ENCODE measurements around the gene SCAPER. TPM values are rescaled to one million over a fixed set of nuclear protein-coding genes. Genes with fewer than 3 reads are reported as not detected.
A peak's percentile ranks its signal among the peaks of the same experiment; 100 is the strongest.

Gene SCAPER
- total and polyA plus RNA-seq, 8 donors: 3.0 to 23.8 (median 14.2) TPM

DNA sequence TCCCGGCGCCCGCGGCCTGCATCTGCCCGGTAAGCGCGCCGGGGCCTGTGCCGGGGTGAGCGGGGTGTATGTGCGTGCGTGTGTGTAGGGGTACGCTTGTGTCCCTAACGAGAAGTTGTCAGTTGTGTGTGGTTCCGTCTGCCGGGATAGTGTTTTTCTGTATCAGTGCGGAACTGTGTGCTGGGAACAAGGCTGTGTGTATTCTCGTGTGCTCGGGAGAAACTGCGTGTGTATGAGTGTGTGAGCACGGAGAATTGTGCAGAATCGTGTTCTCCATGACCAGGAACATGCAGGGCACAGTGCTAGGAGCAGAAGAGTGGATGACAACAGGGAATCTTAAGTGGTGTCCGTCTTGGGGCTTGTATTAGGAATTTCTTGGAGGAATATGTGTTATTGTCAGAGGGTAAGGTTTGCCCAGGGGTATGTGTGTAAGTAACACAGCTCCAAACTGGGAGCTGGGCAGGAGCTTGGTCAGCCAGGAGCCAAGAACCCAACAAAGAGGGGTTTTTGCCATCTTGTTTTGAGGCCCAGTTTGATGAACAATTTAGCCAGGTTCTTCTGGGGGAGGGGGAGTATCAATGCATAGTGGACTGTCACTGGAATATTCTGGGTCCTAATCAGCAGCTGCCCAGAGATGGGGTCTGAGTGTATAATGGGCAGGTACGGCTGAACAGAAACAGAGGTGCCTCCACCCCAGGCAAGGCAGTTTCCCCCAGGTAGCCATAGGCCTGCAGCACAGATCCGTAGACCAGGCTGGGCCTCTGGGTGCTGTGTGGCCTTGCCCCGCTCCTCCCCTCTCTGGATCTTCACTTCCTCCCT, 566.4 kb downstream of the SCAPER start:
- Histone ChIP-seq H3K4me3 (no peak overlapping the region), H3K4me1 (peaks cover 0 to 36% (median 0%) of the 10 kb centered on the region in 3 donors), H3K27ac (no peak overlapping the region), H3K27me3 (peaks cover 9 to 74% (median 23%) of the 10 kb centered on the region in 4 donors), H3K36me3 (no peaks in the 10 kb centered on the region), H3K9me3 (no peaks in the 10 kb centered on the region)
- FAIRE-seq: no peak
- no peak for ATAC-seq
- no peak for TF ChIP-seq CTCF (IDR thresholded peaks at IDR 0.05)
- WGBS, 2 donors: 40 to 41% methylated on average over 26 of the region's 26 CpGs
- no peak for DNase-seq
- intact Hi-C loops (cut with DNase I): no loop called here

- peak overlapping the region in 1 of 4 donors; percentile 17 for H3K4me3 ChIP-seq
These were observed 567.2 kb downstream of the SCAPER start for GRCh38 chr15:76337696-76338485.

GRCh38 chr15:76337059-76337695, 568.0 kb downstream of the SCAPER start:
- Histone ChIP-seq H3K27me3 (peaks cover 0 to 59% (median 16%) of the 10 kb centered on the region in 4 donors), H3K9me3 (no peaks in the 10 kb centered on the region), H3K4me1 (peaks cover 0 to 30% (median 0%) of the 10 kb centered on the region in 3 donors), H3K36me3 (no peaks in the 10 kb centered on the region), H3K4me3 (peak overlapping the region in 1 of 4 donors; percentile 17), H3K27ac (no peak overlapping the region)
- no peak for ATAC-seq
- intact Hi-C loops (cut with DNase I): no loop called here
- no peak for TF ChIP-seq CTCF (IDR thresholded peaks at IDR 0.05)
- no peak for FAIRE-seq
- WGBS, 2 donors: 14 to 15% methylated on average over 25 of the region's 25 CpGs
- no peak for DNase-seq

More at GRCh38 chr15:76337696-76338485, 567.2 kb downstream of the SCAPER start:
- FAIRE-seq (no peak), ATAC-seq (no peak), DNase-seq (peak in 1 of 6 donors; percentile 73)
- no peaks in the 10 kb centered on the region for H3K36me3 ChIP-seq
- H3K27ac ChIP-seq: no peak overlapping the region
- intact Hi-C loops (cut with DNase I): no loop called here
- no peaks in the 10 kb centered on the region for H3K9me3 ChIP-seq
- peaks cover 5 to 66% (median 21%) of the 10 kb centered on the region in 4 donors for H3K27me3 ChIP-seq
- no peak for TF ChIP-seq CTCF (IDR thresholded peaks at IDR 0.05)
- peaks cover 0 to 35% (median 0%) of the 10 kb centered on the region in 3 donors for H3K4me1 ChIP-seq
- WGBS, 2 donors: 9 to 14% methylated on average over 65 to 89 of the region's 89 CpGs

DNA sequence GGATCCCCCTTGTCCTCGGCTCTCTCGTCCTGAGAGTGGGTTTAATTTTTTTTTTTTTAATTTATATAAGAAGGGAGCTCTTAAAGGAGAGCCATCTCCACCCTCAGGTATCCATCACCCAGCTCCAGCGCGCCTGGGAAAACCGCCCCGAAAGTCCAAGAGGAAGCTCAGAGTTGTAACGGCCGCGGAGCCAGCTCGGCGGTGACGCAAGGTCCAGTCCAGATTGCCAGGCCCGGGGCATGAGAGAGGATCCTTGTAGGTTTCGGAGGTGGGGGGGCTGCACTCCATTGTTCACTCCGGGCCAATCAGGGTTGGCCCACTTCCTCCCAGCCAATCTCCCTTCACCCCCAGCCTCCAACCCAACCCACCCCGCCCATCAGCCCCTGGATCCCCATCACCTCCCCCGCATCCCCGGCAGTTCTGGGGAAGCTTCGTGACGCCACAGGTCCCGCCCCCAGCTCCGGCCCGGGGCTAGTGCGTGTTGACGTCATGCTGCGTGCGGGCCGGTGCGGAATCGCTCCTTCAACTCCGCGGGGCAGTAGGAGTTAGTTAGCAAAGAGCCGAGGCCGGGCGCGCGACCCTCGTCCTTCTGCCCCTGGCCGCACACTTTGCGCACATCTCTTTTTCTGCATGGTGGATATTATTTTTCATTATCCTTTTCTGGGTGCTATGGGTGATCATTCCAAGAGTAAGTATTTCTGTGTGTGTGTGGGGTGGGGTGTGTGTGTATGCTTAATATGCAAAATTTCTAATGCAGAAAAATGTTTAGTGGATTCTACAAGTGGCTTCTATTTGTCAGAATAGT, 568.7 kb downstream of the SCAPER start, which contains the start of gene ISL2:
ISL2 (plus strand) TSS at position 520 of the 805 bp plus-strand sequence; CDS start at position 631, 111 bp downstream.
- no peaks in the 10 kb centered on the region for H3K36me3 ChIP-seq
- FAIRE-seq (no peak), DNase-seq (peak in 3 of 6 donors; percentile 23 to 56 (median 37)), ATAC-seq (peak in 3 of 4 donors; percentile 9 to 34 (median 17))
- 11 to 14% methylated on average over 40 of the region's 40 CpGs for WGBS, 2 donors
- peaks cover 0 to 54% (median 15%) of the 10 kb centered on the region in 4 donors for H3K27me3 ChIP-seq
- no peaks in the 10 kb centered on the region for H3K9me3 ChIP-seq
- peaks cover 0 to 25% (median 0%) of the 10 kb centered on the region in 3 donors for H3K4me1 ChIP-seq
- intact Hi-C loops (cut with DNase I): no loop called here
- H3K27ac ChIP-seq: no peak within 1 kb of the TSS
- peak within 1 kb of the TSS in 1 of 4 donors; percentile 17 for H3K4me3 ChIP-seq
- no peak for TF ChIP-seq CTCF (IDR thresholded peaks at IDR 0.05)
